CD1c-positive myeloid dendritic cell (primary cell): Measurements from ENCODE around the gene C15orf39.

ENCODE experiments used
- DNase-seq: peaks from one replicate; pipeline ENCODE4 v3.0.0-alpha.2; 2016; ENCODE audit errors: extremely low spot score

Gene C15orf39

GRCh38 chr15:75172284-75172820 lies 29.3 kb upstream of the C15orf39 start:
- no peak for DNase-seq

- no peak for DNase-seq
Observed at GRCh38 chr15:75174102-75174501, 27.6 kb upstream of the C15orf39 start.

GRCh38 chr15:75174729-75175128 lies 27.0 kb upstream of the C15orf39 start:
- no peak for DNase-seq

- no peak for DNase-seq
Observed at GRCh38 chr15:75176396-75176761, 25.3 kb upstream of the C15orf39 start.

- DNase-seq: no peak
Observed at GRCh38 chr15:75177360-75178071, 24.2 kb upstream of the C15orf39 start.

GRCh38 chr15:75178171-75178937 lies 23.3 kb upstream of the C15orf39 start:
- no peak for DNase-seq

GRCh38 chr15:75178938-75179745 lies 22.5 kb upstream of the C15orf39 start:
- no peak for DNase-seq

GRCh38 chr15:75179746-75180140 lies 21.9 kb upstream of the C15orf39 start:
- DNase-seq: no peak

GRCh38 chr15:75181780-75182179 lies 19.9 kb upstream of the C15orf39 start:
- DNase-seq: no peak

- no peak for DNase-seq
Observed at GRCh38 chr15:75182187-75183131, 19.2 kb upstream of the C15orf39 start.

- DNase-seq: no peak
Observed at GRCh38 chr15:75185271-75186029, 16.2 kb upstream of the C15orf39 start.

- DNase-seq: no peak
Observed at GRCh38 chr15:75186044-75186443, 15.6 kb upstream of the C15orf39 start.

GRCh38 chr15:75188499-75188898 lies 13.2 kb upstream of the C15orf39 start:
- DNase-seq: no peak

- no peak for DNase-seq
Observed at GRCh38 chr15:75191235-75191634, 10.4 kb upstream of the C15orf39 start.

GRCh38 chr15:75192307-75192706 lies 9.4 kb upstream of the C15orf39 start:
- no peak for DNase-seq

- no peak for DNase-seq
Observed at GRCh38 chr15:75193272-75193671, 8.4 kb upstream of the C15orf39 start.

- no peak for DNase-seq
Observed at GRCh38 chr15:75193976-75194375, 7.7 kb upstream of the C15orf39 start.

GRCh38 chr15:75194397-75194796 lies 7.3 kb upstream of the C15orf39 start:
- DNase-seq: no peak

- peak; percentile 66 for DNase-seq
Observed at GRCh38 chr15:75195122-75195765, 6.4 kb upstream of the C15orf39 start.

GRCh38 chr15:75195766-75196241 lies 5.9 kb upstream of the C15orf39 start:
- DNase-seq: no peak
